ENCODE data around the gene SLC30A7.

Gene SLC30A7

DNA sequence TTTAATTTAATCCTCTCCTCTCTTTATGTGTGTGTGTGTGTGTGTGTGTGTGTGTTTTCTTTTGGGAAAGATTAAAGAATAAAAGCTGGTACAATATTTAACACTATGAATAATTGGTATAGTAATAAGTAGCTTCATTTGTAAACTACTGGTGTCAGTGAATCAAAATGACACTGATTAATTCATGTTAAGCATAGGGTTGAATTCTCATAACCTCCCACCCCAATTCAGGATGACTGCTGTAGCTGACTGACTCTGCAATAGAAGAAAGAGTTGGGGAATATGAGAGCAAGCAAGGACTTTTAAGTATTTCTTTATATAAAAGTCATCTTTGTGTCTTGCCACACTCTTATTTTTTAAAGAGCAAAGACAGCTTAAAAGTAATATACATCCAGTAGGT is 13.1 kb downstream of the SLC30A7 start:
- TF ChIP-seq, protein P1, sequence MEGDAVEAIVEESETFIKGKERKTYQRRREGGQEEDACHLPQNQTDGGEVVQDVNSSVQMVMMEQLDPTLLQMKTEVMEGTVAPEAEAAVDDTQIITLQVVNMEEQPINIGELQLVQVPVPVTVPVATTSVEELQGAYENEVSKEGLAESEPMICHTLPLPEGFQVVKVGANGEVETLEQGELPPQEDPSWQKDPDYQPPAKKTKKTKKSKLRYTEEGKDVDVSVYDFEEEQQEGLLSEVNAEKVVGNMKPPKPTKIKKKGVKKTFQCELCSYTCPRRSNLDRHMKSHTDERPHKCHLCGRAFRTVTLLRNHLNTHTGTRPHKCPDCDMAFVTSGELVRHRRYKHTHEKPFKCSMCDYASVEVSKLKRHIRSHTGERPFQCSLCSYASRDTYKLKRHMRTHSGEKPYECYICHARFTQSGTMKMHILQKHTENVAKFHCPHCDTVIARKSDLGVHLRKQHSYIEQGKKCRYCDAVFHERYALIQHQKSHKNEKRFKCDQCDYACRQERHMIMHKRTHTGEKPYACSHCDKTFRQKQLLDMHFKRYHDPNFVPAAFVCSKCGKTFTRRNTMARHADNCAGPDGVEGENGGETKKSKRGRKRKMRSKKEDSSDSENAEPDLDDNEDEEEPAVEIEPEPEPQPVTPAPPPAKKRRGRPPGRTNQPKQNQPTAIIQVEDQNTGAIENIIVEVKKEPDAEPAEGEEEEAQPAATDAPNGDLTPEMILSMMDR (IDR thresholded peaks at IDR 0.05; ENCODE audit: extremely low read depth, insufficient read depth, missing control alignments), result no peak
- in situ Hi-C loops (cut with MboI; ENCODE audit: low pct_unique_long_range_greater_than_20kb, low sequenced_read_pairs, unreplicated experiment), result loop anchor here (25.0 kb wide), 1 partner anchor 528 kb away; no protein-coding TSS in a partner anchor

GRCh38 chr1:100912019-100912418 is 16.1 kb downstream of the SLC30A7 start:
- no peak for DNase-seq (ENCODE audit: low spot score)
- TF ChIP-seq, protein P1 (IDR thresholded peaks at IDR 0.05; ENCODE audit: extremely low read depth, insufficient read depth, missing control alignments), result no peak
- in situ Hi-C loops (cut with MboI; ENCODE audit: low pct_unique_long_range_greater_than_20kb, low sequenced_read_pairs, unreplicated experiment), result loop anchor here (25.0 kb wide), 1 partner anchor 525 kb away; no protein-coding TSS in a partner anchor

More for the DNA sequence above, 13.1 kb downstream of the SLC30A7 start:
- no peak for DNase-seq (ENCODE audit: low spot score)

GRCh38 chr1:100921110-100921706 is 25.3 kb downstream of the SLC30A7 start:
- TF ChIP-seq, protein P1 (IDR thresholded peaks at IDR 0.05; ENCODE audit: extremely low read depth, insufficient read depth, missing control alignments), result peak; percentile 63
- in situ Hi-C loops (cut with MboI; ENCODE audit: low pct_unique_long_range_greater_than_20kb, low sequenced_read_pairs, unreplicated experiment), result loop anchor here (5.0 to 25.0 kb wide), 2 partner anchors 361 to 516 kb away; no protein-coding TSS in a partner anchor
- DNase-seq (ENCODE audit: low spot score), result no peak

DNA sequence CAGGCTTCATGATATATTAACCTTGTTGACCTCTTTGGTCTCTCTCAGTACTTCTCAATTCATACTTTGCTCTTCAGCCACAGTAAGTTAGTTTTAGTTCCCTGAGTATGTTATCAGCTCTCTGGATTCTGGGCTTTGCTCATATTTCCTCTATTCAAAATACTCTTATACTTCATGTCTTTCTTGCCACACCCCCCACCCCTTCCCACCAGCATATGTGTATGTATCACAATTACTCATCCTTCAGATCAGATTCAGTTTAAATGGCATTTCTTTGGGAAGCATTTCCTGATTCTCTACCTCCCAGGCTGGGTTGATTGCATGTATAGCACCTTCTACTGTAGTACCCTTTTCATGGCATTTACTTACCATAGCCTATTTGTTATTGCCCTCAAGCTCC is 28.3 kb downstream of the SLC30A7 start:
- TF ChIP-seq, protein P1 (IDR thresholded peaks at IDR 0.05; ENCODE audit: extremely low read depth, insufficient read depth, missing control alignments), result no peak
- DNase-seq (ENCODE audit: low spot score), result no peak
- in situ Hi-C loops (cut with MboI; ENCODE audit: low pct_unique_long_range_greater_than_20kb, low sequenced_read_pairs, unreplicated experiment), result loop anchor here (5.0 to 25.0 kb wide), 2 partner anchors 358 to 513 kb away; no protein-coding TSS in a partner anchor

DNA sequence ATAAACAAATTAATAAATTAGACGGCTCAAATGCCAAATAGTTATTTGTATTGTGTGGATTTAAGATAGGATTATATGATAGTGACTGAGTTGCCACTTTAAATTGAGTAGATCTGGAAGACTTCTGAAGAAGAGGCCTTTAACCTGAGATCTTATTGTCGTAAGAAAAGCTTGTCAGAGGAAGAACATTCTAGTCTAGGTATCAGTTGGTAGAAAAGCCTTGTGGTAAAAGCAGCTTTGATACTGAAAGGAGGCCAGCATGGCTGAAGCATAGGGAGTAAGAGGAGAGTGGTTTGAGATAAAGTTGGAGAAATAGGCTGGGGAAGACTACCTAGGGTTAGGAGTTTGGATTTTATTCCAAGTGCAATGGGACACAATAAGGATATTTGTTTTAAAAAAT is 29.1 kb downstream of the SLC30A7 start:
- in situ Hi-C loops (cut with MboI; ENCODE audit: low pct_unique_long_range_greater_than_20kb, low sequenced_read_pairs, unreplicated experiment), result loop anchor here (5.0 to 25.0 kb wide), 2 partner anchors 357 to 512 kb away; no protein-coding TSS in a partner anchor
- TF ChIP-seq, protein P1 (IDR thresholded peaks at IDR 0.05; ENCODE audit: extremely low read depth, insufficient read depth, missing control alignments), result no peak
- DNase-seq (ENCODE audit: low spot score), result no peak

DNA sequence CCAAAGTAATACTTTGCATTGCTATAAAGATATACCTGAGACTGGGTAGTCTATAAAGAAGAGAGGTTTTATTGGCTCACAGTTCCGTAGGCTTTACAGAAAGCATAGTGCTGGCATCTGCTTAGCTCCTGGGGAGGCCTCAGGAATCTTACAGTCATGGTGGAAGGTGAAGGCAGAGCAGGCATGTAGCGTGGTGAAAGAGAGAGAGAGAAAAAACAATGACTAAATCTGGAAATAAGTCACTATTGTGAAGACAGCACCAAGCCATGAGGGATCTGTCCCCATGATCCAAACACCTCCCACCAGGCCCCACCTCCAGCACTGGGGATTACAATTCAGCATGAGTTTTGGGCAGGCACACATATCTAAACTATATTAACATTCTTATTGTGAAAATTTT is 30.4 kb downstream of the SLC30A7 start:
- in situ Hi-C loops (cut with MboI; ENCODE audit: low pct_unique_long_range_greater_than_20kb, low sequenced_read_pairs, unreplicated experiment), result no loop called here
- TF ChIP-seq, protein P1 (IDR thresholded peaks at IDR 0.05; ENCODE audit: extremely low read depth, insufficient read depth, missing control alignments), result no peak
- no peak for DNase-seq (ENCODE audit: low spot score)
